Loucy (cell line): Measurements from ENCODE around the gene ZNF773.

Experiments
- CTCF ChIP-seq: fragments of 200-600 bp; sonication (generic); conservative IDR thresholded peaks from 2 replicates; pipeline ENCODE4 v1.5.1; 2014; ENCODE audit warnings: mild to moderate bottlenecking, antibody characterized with exemption, low read length
- EZH2phosphoT487 ChIP-seq: fragments of 200-600 bp; IDR thresholded peaks from 2 replicates; pipeline ENCODE4 v1.6.1; 2018; ENCODE audit warnings: antibody characterized with exemption, mild to moderate bottlenecking, moderate library complexity, borderline replicate concordance

- TF ChIP-seq CTCF (no peak), EZH2phosphoT487 (no peak)
Observed at GRCh38 chr19:57557659-57558058, 57.9 kb downstream of the ZNF773 start.
